HepG2 (cell line): ENCODE results near the gene OR6C74. TPM values are rescaled to one million over a fixed set of nuclear protein-coding genes. Genes with fewer than 3 reads are reported as not detected.

Experiments
- ATAC-seq: fragments of 200-7000 bp; cut with Tn5 transposase; 3 replicates; pipeline ENCODE4 v1.9.1; 2020; ENCODE audit warnings: mild to moderate bottlenecking, moderate library complexity
- BruUV-seq: library from RNA; stranded (reverse); fragments of 400-500 nt; replicated peaks from 2 replicates; lab custom pipeline; 2021; lab: Mats Ljungman, UMichigan
- CTCF ChIA-PET: fragments of 300-600 bp; formaldehyde crosslinking; extraction: SDS; loops from one replicate; lab custom pipeline; 2021; ENCODE audit warnings: low total read pairs, inconsistent platforms, low intra/inter-chr PET ratio; lab: Yijun Ruan, JAX
- POLR2A ChIA-PET: fragments of 350-600 bp; sonication (Branson Sonifier 250); formaldehyde crosslinking; loops from one replicate; lab custom pipeline; 2020; ENCODE audit warnings: antibody characterized with exemption, inconsistent platforms; lab: Yijun Ruan, JAX
- DNase-seq: peaks from one replicate; pipeline ENCODE4 v3.0.0-alpha.2; 2015; ENCODE audit warnings: low spot score
- FAIRE-seq: peaks from 3 replicates; lab custom pipeline; 2011; peaks lifted over from hg19 to GRCh38; lab: Jason Lieb, UNC
- H2AFZ ChIP-seq: one replicate; pipeline ENCODE4 v1.6.1; 2011; ENCODE audit warnings: low read length, inconsistent platforms
- H3K27ac ChIP-seq: fragments of 300-600 bp; 3 replicates; pipeline ENCODE4 v1.8.0; 2011; ENCODE audit warnings: mixed run types, mild to moderate bottlenecking, mixed read lengths, low read length, inconsistent platforms; ENCODE audit not compliant: insufficient read depth; ENCODE audit errors: extremely low read length
- H3K27me3 ChIP-seq, 2 experiments: fragments of 200-600 bp in 1 of 2; 2 replicates in 1 of 2; 3 replicates in 1 of 2; pipeline versions ENCODE4 v1.6.0 to v1.8.0; 2011; ENCODE audit warnings: low read length in 2 of 2, mild to moderate bottlenecking in 2 of 2, moderate library complexity in 2 of 2, inconsistent platforms in 1 of 2; ENCODE audit not compliant: insufficient read depth in 2 of 2, control insufficient read depth in 1 of 2
- H3K36me3 ChIP-seq, 2 experiments: fragments of 200-600 bp in 1 of 2; replicated peaks in 1 of 2; 2 replicates in 1 of 2; 3 replicates in 1 of 2; pipeline versions ENCODE4 v1.5.1 to v1.8.0; 2011; ENCODE audit warnings: low read length in 2 of 2, inconsistent platforms in 1 of 2; ENCODE audit not compliant: insufficient read depth in 2 of 2, control insufficient read depth in 1 of 2
- H3K4me1 ChIP-seq: 2 replicates; pipeline ENCODE4 v1.5.1; 2012; ENCODE audit warnings: low read length, inconsistent platforms; ENCODE audit not compliant: insufficient read depth
- H3K4me2 ChIP-seq: 2 replicates; pipeline ENCODE4 v1.6.0; 2011; ENCODE audit warnings: low read depth, low read length, inconsistent platforms
- H3K4me3 ChIP-seq, 3 experiments: fragments of 200-600 bp in 1 of 3; sonication (generic), shearing (Covaris generic) in 1 of 3; replicated peaks in 1 of 3; 2 replicates each; pipeline ENCODE4 v1.5.1; 2011 to 2016; ENCODE audit warnings: low read length in 3 of 3, inconsistent platforms in 2 of 3, low read depth in 2 of 3, mild to moderate bottlenecking in 2 of 3, control low read depth in 1 of 3, mixed read lengths in 1 of 3; ENCODE audit not compliant: insufficient read depth in 1 of 3
- H3K79me2 ChIP-seq: one replicate; pipeline ENCODE4 v1.6.1; 2011; ENCODE audit warnings: low read length, inconsistent platforms; ENCODE audit not compliant: insufficient read depth
- H3K9ac ChIP-seq: 2 replicates; pipeline ENCODE4 v1.6.0; 2011; ENCODE audit warnings: mild to moderate bottlenecking, low read depth, low read length, inconsistent platforms; ENCODE audit not compliant: insufficient read depth
- H3K9me3 ChIP-seq: 2 replicates; pipeline ENCODE4 v1.5.1; 2012; ENCODE audit warnings: mild to moderate bottlenecking, low read length
- H4K20me1 ChIP-seq: 2 replicates; pipeline ENCODE4 v1.6.0; 2011; ENCODE audit warnings: inconsistent platforms, mild to moderate bottlenecking, low read length, moderate library complexity; ENCODE audit not compliant: insufficient read depth
- ASH2L ChIP-seq: fragments of 300-600, 200-600 bp; sonication (generic); IDR thresholded peaks from 2 replicates; pipeline ENCODE4 v1.7.0; 2017; ENCODE audit warnings: low read depth, mild to moderate bottlenecking, moderate library complexity, mixed read lengths, low read length; ENCODE audit not compliant: insufficient read length
- CERS6 ChIP-seq: sonication (generic); formaldehyde crosslinking; IDR thresholded peaks from 2 replicates; pipeline ENCODE4 v1.5.0; 2020; ENCODE audit warnings: missing genetic modification reagents
- ELF4 ChIP-seq: sonication (generic); formaldehyde crosslinking; IDR thresholded peaks from 2 replicates; pipeline ENCODE4 v1.5.0; 2020; ENCODE audit warnings: missing genetic modification reagents, mild to moderate bottlenecking, moderate library complexity, borderline replicate concordance
- FUBP1 ChIP-seq: sonication (generic); formaldehyde crosslinking; IDR thresholded peaks from 2 replicates; pipeline ENCODE4 v1.5.1; 2020; ENCODE audit warnings: missing genetic modification reagents, mild to moderate bottlenecking, borderline replicate concordance
- KLF6 ChIP-seq: IDR thresholded peaks from 2 replicates; pipeline ENCODE4 v1.8.0; 2016; ENCODE audit warnings: missing biosample characterization, missing genetic modification reagents
- MBD4 ChIP-seq: IDR thresholded peaks from 2 replicates; pipeline ENCODE4 v1.6.1; 2012; ENCODE audit warnings: low read length, inconsistent platforms, borderline replicate concordance
- NFYB ChIP-seq: sonication (generic); formaldehyde crosslinking; IDR thresholded peaks from 2 replicates; pipeline ENCODE4 v1.4.0; 2020; ENCODE audit warnings: missing genetic modification reagents
- ZSCAN9 ChIP-seq: IDR thresholded peaks from 2 replicates; pipeline ENCODE4 v1.6.1; 2016; ENCODE audit warnings: borderline replicate concordance
- in situ Hi-C: cut with HindIII; loops from 2 replicates; pipeline ENCODE4 v1.10.0; 2017; ENCODE audit warnings: low pct_unique_long_range_greater_than_20kb; ENCODE audit not compliant: extremely low pct_ligation_motif_present
- intact Hi-C: fragments of 100-400 bp; cut with micrococcal nuclease; formaldehyde crosslinking; loops from one replicate; pipeline ENCODE4 v1.10.0; 2022; ENCODE audit not compliant: unreplicated experiment
- polyA plus RNA-seq, 8 experiments: library from polyadenylated mRNA; depleted of rRNA in 3 of 8; stranded (reverse) in 7 of 8; unstranded in 1 of 8; fragments of >200 nt; fragmentation: Illumina TruSeq in 4 of 8; extraction: Trizol in 4 of 8; gene quantifications; 2 replicates each; pipeline versions ENCODE4 v1.2.1 to v1.2.3, GENCODE V29; 2011 to 2016; ENCODE audit warnings: low read depth in 4 of 8, missing spikeins in 1 of 8, mixed read lengths in 1 of 8; ENCODE audit not compliant: insufficient read depth in 1 of 8
- total RNA-seq, 5 experiments: library from RNA; depleted of rRNA; stranded (reverse); fragments of >200 nt; fragmentation: Illumina TruSeq; extraction: Trizol; gene quantifications; 2 replicates each; pipeline ENCODE4 v1.2.3, GENCODE V29; 2016; ENCODE audit warnings: low read depth in 1 of 5

The OR6C74 gene
- total and polyA plus RNA-seq, 2 of the 13 experiments (the other 11 are each of a cell fraction or from before 2014, with no cell fraction given) = not detected

DNA sequence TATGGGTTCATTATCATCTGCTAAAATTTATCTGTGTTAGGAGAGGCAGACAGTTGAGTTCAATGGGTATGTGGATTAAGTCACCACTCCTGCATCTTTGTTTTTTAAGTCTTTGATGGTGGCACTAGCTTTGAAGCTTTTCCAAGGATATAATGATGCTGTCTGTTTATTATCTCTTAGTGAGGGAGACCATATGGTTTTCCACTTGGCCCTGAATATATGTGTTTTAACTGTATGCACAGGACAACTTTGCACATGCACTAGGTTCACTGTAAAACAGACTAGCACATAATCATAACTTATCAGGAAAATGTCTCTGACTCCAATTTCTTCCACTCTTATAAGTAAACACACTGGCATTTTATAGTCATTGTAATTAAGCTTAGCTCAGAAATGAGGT lies 8.9 kb downstream of the OR6C74 start:
- intact Hi-C loops = no loop called here
- Histone ChIP-seq H3K79me2 (no peaks in the 10 kb centered on the region), H3K27ac (no peak overlapping the region), H3K9me3 (no peaks in the 10 kb centered on the region), H3K4me2 (no peak overlapping the region), H3K27me3 (no peaks in the 10 kb centered on the region), H3K4me3 (no peak overlapping the region), H2AFZ (no peak overlapping the region), H3K36me3 (no peaks in the 10 kb centered on the region), H3K9ac (no peak overlapping the region), H3K4me1 (no peaks in the 10 kb centered on the region), H4K20me1 (no peaks in the 10 kb centered on the region)
- ATAC-seq = no peak
- no peak for DNase-seq
- BruUV-seq = no TSS peak
- CTCF ChIA-PET = no interaction called here
- in situ Hi-C loops = no loop called here
- FAIRE-seq = no peak
- POLR2A ChIA-PET = no interaction called here
- TF ChIP-seq FUBP1 (CRISPR knock-in tag) = no peak
- no peak for TF ChIP-seq MBD4
- no peak for TF ChIP-seq ELF4 (CRISPR knock-in tag)
- no peak for TF ChIP-seq ASH2L
- no peak for TF ChIP-seq NFYB (CRISPR knock-in tag)
- TF ChIP-seq KLF6 (CRISPR knock-in tag) = no peak
- no peak for TF ChIP-seq CERS6
- no peak for TF ChIP-seq ZSCAN9
